Neuronal stem cell (in vitro differentiated cells): Measurements from ENCODE around the gene SSU72.

Experiments
- DNase-seq: peaks from one replicate; pipeline ENCODE4 v3.0.0-alpha.2; 2013; ENCODE audit warnings: low spot score
- H2AFZ ChIP-seq: one replicate; pipeline ENCODE4 v1.6.1; 2013; ENCODE audit warnings: mild to moderate bottlenecking, low read length, inconsistent platforms
- H2AK5ac ChIP-seq: 2 replicates; pipeline ENCODE4 v1.6.1; 2013; ENCODE audit warnings: low read depth, mild to moderate bottlenecking, inconsistent platforms, low read length, moderate library complexity, mixed read lengths
- H2BK120ac ChIP-seq: 2 replicates; pipeline ENCODE4 v1.6.1; 2013; ENCODE audit warnings: low read depth, mild to moderate bottlenecking, inconsistent platforms, low read length, moderate library complexity, mixed read lengths
- H2BK12ac ChIP-seq: one replicate; pipeline ENCODE4 v1.6.1; 2013; ENCODE audit warnings: low read length, inconsistent platforms
- H2BK15ac ChIP-seq: 2 replicates; pipeline ENCODE4 v1.6.1; 2013; ENCODE audit warnings: mild to moderate bottlenecking, low read length, inconsistent platforms, mixed read lengths
- H2BK5ac ChIP-seq: one replicate; pipeline ENCODE4 v1.6.1; 2013; ENCODE audit warnings: inconsistent platforms, mild to moderate bottlenecking, low read length, moderate library complexity
- H3K14ac ChIP-seq: one replicate; pipeline ENCODE4 v1.6.1; 2013; ENCODE audit warnings: low read length, inconsistent platforms
- H3K18ac ChIP-seq: 2 replicates; pipeline ENCODE4 v1.6.1; 2013; ENCODE audit warnings: low read length, inconsistent platforms
- H3K23ac ChIP-seq: 2 replicates; pipeline ENCODE4 v1.6.1; 2013; ENCODE audit warnings: low read depth, mild to moderate bottlenecking, mixed read lengths, low read length, inconsistent platforms; ENCODE audit not compliant: poor library complexity
- H3K27ac ChIP-seq: replicated peaks from 3 replicates; pipeline ENCODE4 v1.5.1; 2013; ENCODE audit warnings: low read length, inconsistent platforms
- H3K27me3 ChIP-seq, 3 experiments: 2 replicates each; pipeline ENCODE4 v1.6.1; 2013; ENCODE audit warnings: low read length in 3 of 3, mild to moderate bottlenecking in 2 of 3, inconsistent platforms in 1 of 3, low read depth in 1 of 3, mixed read lengths in 1 of 3, moderate library complexity in 1 of 3; ENCODE audit not compliant: control insufficient read depth in 3 of 3, insufficient read depth in 3 of 3
- H3K36me3 ChIP-seq, 2 donors: replicated peaks in 1 of 2; 2 replicates each; pipeline ENCODE4 v1.6.1; 2013; ENCODE audit warnings: low read length in 2 of 2; ENCODE audit not compliant: control insufficient read depth in 2 of 2, insufficient read depth in 2 of 2
- H3K4ac ChIP-seq: 2 replicates; pipeline ENCODE4 v1.6.1; 2013; ENCODE audit warnings: inconsistent platforms, mild to moderate bottlenecking, low read length, moderate library complexity
- H3K4me1 ChIP-seq, 2 donors: 1 replicate in 1 of 2; 2 replicates in 1 of 2; pipeline ENCODE4 v1.6.1; 2013; ENCODE audit warnings: low read length in 2 of 2, low read depth in 1 of 2; ENCODE audit not compliant: control insufficient read depth in 2 of 2, insufficient read depth in 1 of 2
- H3K4me2 ChIP-seq: one replicate; pipeline ENCODE4 v1.6.1; 2013; ENCODE audit warnings: mild to moderate bottlenecking, low read length, inconsistent platforms; ENCODE audit not compliant: insufficient read depth, poor library complexity, severe bottlenecking
- H3K4me3 ChIP-seq, 2 donors: 2 replicates each; pipeline ENCODE4 v1.5.1; 2013; ENCODE audit warnings: low read length in 2 of 2, mild to moderate bottlenecking in 2 of 2, inconsistent platforms in 1 of 2, moderate library complexity in 1 of 2
- H3K79me1 ChIP-seq: one replicate; pipeline ENCODE4 v1.6.1; 2013; ENCODE audit warnings: low read depth, mild to moderate bottlenecking, inconsistent platforms, low read length, moderate library complexity
- H3K9ac ChIP-seq: one replicate; pipeline ENCODE4 v1.6.1; 2013; ENCODE audit warnings: mild to moderate bottlenecking, low read depth, low read length, inconsistent platforms; ENCODE audit not compliant: poor library complexity
- H3K9me3 ChIP-seq, 2 donors: replicated peaks in 1 of 2; 2 replicates each; pipeline versions ENCODE3 to v1.6.1; 2013; ENCODE audit warnings: low read length in 2 of 2, mild to moderate bottlenecking in 2 of 2, inconsistent platforms in 1 of 2, low read depth in 1 of 2, mixed read lengths in 1 of 2, moderate library complexity in 1 of 2; ENCODE audit not compliant: control insufficient read depth in 2 of 2, insufficient read depth in 1 of 2
- H4K8ac ChIP-seq: one replicate; pipeline ENCODE4 v1.6.1; 2013; ENCODE audit warnings: low read depth, mild to moderate bottlenecking, inconsistent platforms, low read length, moderate library complexity
- H4K91ac ChIP-seq: one replicate; pipeline ENCODE4 v1.6.1; 2013; ENCODE audit warnings: low read length, low read depth, mild to moderate bottlenecking, inconsistent platforms; ENCODE audit not compliant: poor library complexity
- WGBS, 2 donors: extraction: QIAGEN DNeasy Blood & Tissue Kit; methylation state at CpG; one replicate each; pipeline ENCODE4 v1.1.7; 2013; ENCODE audit warnings: missing lambda C conversion rate in 2 of 2, mixed read lengths in 1 of 2; ENCODE audit not compliant: insufficient read length in 2 of 2, insufficient replicate concordance in 1 of 2; ENCODE audit errors: extremely low coverage in 2 of 2; 5-methylcytosine and 5-hydroxymethylcytosine counted together

The SSU72 gene

GRCh38 chr1:1540090-1540817 is 34.4 kb downstream of the SSU72 start, which contains the start of gene TMEM240:
TMEM240 (minus strand) TSS chr1:1540624; CDS start chr1:1540346, 278 bp downstream.
- peaks cover 0 to 2% of the 10 kb centered on the region in 2 donors for H3K9me3 ChIP-seq
- H3K18ac ChIP-seq = peak within 1 kb of the TSS; percentile 95
- no CpG with 5 or more reads among the region's 100 CpGs for WGBS, 2 donors
- no peak within 1 kb of the TSS for H4K8ac ChIP-seq
- no peak within 1 kb of the TSS for H2AFZ ChIP-seq
- peak within 1 kb of the TSS; percentile 84 for H2BK12ac ChIP-seq
- peak within 1 kb of the TSS; percentile 39 for H3K27ac ChIP-seq
- H2BK5ac ChIP-seq = no peak within 1 kb of the TSS
- no peak within 1 kb of the TSS for H2BK120ac ChIP-seq
- peaks cover 41% of the 10 kb centered on the region for H3K79me1 ChIP-seq
- peak; percentile 71 for DNase-seq
- peaks cover 19 to 33% of the 10 kb centered on the region in 2 donors for H3K36me3 ChIP-seq
- H3K4me2 ChIP-seq = peak within 1 kb of the TSS; percentile 96
- no peaks in the 10 kb centered on the region for H3K27me3 ChIP-seq
- peak within 1 kb of the TSS; percentile 97 for H3K9ac ChIP-seq
- H2BK15ac ChIP-seq = peak within 1 kb of the TSS; percentile 49
- peaks cover 0 to 12% of the 10 kb centered on the region in 2 donors for H3K4me1 ChIP-seq
- H3K4me3 ChIP-seq = peak within 1 kb of the TSS; percentile 34 to 88
- H2AK5ac ChIP-seq = peak within 1 kb of the TSS; percentile 99
- peak within 1 kb of the TSS; percentile 76 for H3K4ac ChIP-seq
- peak within 1 kb of the TSS; percentile 39 for H4K91ac ChIP-seq
- H3K14ac ChIP-seq = peak within 1 kb of the TSS; percentile 89
- peak within 1 kb of the TSS; percentile 43 for H3K23ac ChIP-seq

DNA sequence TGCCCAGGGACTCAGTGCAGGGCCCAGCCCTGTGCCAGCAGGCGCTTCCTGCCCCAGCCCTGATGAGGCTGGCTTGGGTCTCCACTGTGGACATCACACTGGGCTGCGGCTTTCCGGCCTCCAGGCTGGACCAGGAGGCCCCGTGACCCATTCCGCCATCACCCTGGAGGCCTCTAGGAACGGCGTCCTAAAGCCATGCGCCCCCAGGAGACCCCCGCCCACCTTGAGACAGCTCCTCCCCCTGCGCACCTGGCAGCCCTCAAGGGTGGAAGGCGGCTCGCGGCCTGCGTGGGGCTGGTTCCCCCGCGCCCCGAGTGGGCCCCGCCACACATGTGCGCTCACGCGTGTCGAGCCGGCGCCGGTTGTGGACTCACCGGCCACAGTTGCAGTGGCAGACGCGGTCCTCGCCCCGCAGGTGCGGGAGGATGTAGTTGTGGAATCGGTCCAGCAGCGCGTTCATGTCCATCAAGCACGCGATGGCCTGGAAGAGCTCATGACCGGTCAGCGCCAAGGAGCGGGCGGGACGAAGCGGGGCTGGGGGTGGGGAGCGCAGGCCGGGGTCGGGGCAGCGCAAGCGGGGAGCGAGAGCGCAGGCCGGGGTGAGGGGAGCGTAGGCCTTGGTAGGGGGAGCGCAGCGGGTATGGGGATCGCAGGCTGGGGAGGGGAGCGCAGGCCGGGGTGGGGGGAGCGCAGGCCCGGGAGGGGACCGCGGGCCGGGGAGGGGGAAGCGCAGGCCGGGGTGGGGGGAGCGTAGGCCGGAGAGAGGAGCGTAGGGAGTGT is 35.2 kb downstream of the SSU72 start:
- Histone ChIP-seq H4K8ac (no peak overlapping the region), H3K4ac (peak overlapping the region; percentile 66), H3K9me3 (peaks cover 0 to 2% of the 10 kb centered on the region in 2 donors), H3K27me3 (no peaks in the 10 kb centered on the region), H4K91ac (no peak overlapping the region), H3K4me2 (peak overlapping the region; percentile 96), H3K9ac (peak overlapping the region; percentile 97), H3K23ac (peak overlapping the region; percentile 96), H2AFZ (no peak overlapping the region), H2BK12ac (peak overlapping the region; percentile 73), H3K79me1 (peaks cover 43% of the 10 kb centered on the region), H3K36me3 (peaks cover 19 to 29% of the 10 kb centered on the region in 2 donors), H3K27ac (no peak overlapping the region), H3K18ac (peak overlapping the region; percentile 95), H2BK15ac (no peak overlapping the region), H2BK5ac (peak overlapping the region; percentile 66), H2BK120ac (no peak overlapping the region), H3K14ac (no peak overlapping the region), H3K4me1 (peaks cover 0 to 12% of the 10 kb centered on the region in 2 donors), H2AK5ac (peak overlapping the region; percentile 99), H3K4me3 (peak overlapping the region; percentile 34 to 88)
- WGBS, 2 donors = no CpG with 5 or more reads among the region's 66 CpGs
- peak; percentile 41 for DNase-seq

DNA sequence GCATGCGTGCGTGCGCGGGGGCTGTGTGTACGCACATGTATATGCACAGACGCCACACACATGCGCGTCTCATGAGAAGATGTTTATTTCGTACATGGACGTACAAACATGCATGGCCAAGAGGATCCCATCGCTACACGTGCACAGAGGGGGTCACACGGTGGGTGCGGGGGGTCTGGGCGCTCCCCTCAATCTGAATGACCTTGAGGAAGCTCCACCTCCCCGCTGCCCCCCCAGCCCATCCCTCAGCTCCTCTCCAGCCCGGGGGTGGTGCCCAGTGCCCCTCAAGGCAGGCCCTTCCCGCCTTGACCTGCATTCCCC is 35.7 kb downstream of the SSU72 start:
- H4K8ac ChIP-seq = no peak overlapping the region
- peak overlapping the region; percentile 95 for H3K18ac ChIP-seq
- peak overlapping the region; percentile 99 for H3K14ac ChIP-seq
- H3K4me1 ChIP-seq = peaks cover 0 to 12% of the 10 kb centered on the region in 2 donors
- H3K4me3 ChIP-seq = peak overlapping the region in 1 of 2 donors; percentile 88
- H4K91ac ChIP-seq = no peak overlapping the region
- peak overlapping the region; percentile 96 for H3K23ac ChIP-seq
- H3K79me1 ChIP-seq = peaks cover 43% of the 10 kb centered on the region
- no peak overlapping the region for H2BK120ac ChIP-seq
- H2BK5ac ChIP-seq = peak overlapping the region; percentile 66
- H3K4me2 ChIP-seq = peak overlapping the region; percentile 96
- H3K27ac ChIP-seq = no peak overlapping the region
- WGBS, 2 donors = no CpG with 5 or more reads among the region's 18 CpGs
- peaks cover 19 to 29% of the 10 kb centered on the region in 2 donors for H3K36me3 ChIP-seq
- no peaks in the 10 kb centered on the region for H3K27me3 ChIP-seq
- peak overlapping the region; percentile 66 for H3K4ac ChIP-seq
- peaks cover 0 to 2% of the 10 kb centered on the region in 2 donors for H3K9me3 ChIP-seq
- H2BK15ac ChIP-seq = peak overlapping the region; percentile 58
- H2AK5ac ChIP-seq = peak overlapping the region; percentile 99
- peak overlapping the region; percentile 97 for H3K9ac ChIP-seq
- H2AFZ ChIP-seq = no peak overlapping the region
- peak overlapping the region; percentile 73 for H2BK12ac ChIP-seq
- no peak for DNase-seq

- Histone ChIP-seq H3K18ac (no peak overlapping the region), H3K14ac (peak overlapping the region; percentile 99), H4K91ac (no peak overlapping the region), H2AFZ (no peak overlapping the region), H3K4ac (no peak overlapping the region), H3K4me1 (peaks cover 0 to 12% of the 10 kb centered on the region in 2 donors), H2AK5ac (no peak overlapping the region), H2BK120ac (no peak overlapping the region), H3K27ac (no peak overlapping the region), H3K27me3 (no peaks in the 10 kb centered on the region), H2BK12ac (no peak overlapping the region), H3K79me1 (peaks cover 42% of the 10 kb centered on the region), H4K8ac (no peak overlapping the region), H3K4me2 (no peak overlapping the region), H2BK5ac (no peak overlapping the region), H3K36me3 (peaks cover 19 to 29% of the 10 kb centered on the region in 2 donors), H3K23ac (peak overlapping the region; percentile 96), H3K9me3 (peaks cover 0 to 2% of the 10 kb centered on the region in 2 donors), H3K9ac (no peak overlapping the region), H3K4me3 (no peak overlapping the region), H2BK15ac (peak overlapping the region; percentile 58)
- no peak for DNase-seq
- no CpG with 5 or more reads among the region's 23 CpGs for WGBS, 2 donors
These were observed 36.3 kb downstream of the SSU72 start for GRCh38 chr1:1538334-1538733.
